Testis (tissue), 3 donors: Measurements from ENCODE around the gene CA6. TPM values are rescaled to one million over a fixed set of nuclear protein-coding genes. Genes with fewer than 3 reads are reported as not detected.

Experiments
- DNase-seq: peaks from one replicate; pipeline ENCODE4 v3.0.0-alpha.2; 2019
- H3K27ac ChIP-seq, 2 donors: fragments of 200-600 bp; sonication (generic); one replicate each; pipeline ENCODE4 v1.5.1; 2019
- H3K27me3 ChIP-seq: fragments of 200-600 bp; sonication (generic); one replicate; pipeline ENCODE4 v1.5.1; 2019
- H3K36me3 ChIP-seq: fragments of 200-600 bp; sonication (generic); one replicate; pipeline ENCODE4 v1.5.1; 2017; ENCODE audit warnings: low read depth; ENCODE audit errors: missing control alignments
- H3K4me1 ChIP-seq: fragments of 200-600 bp; sonication (generic); one replicate; pipeline ENCODE4 v1.5.1; 2019
- H3K4me3 ChIP-seq, 2 donors: fragments of 200-600 bp; sonication (generic); one replicate each; pipeline ENCODE4 v1.5.1; 2017 to 2019
- H3K9me3 ChIP-seq: fragments of 200-600 bp; sonication (generic); one replicate; pipeline ENCODE4 v1.5.1; 2017
- CTCF ChIP-seq, 3 experiments: fragments of 450-650 bp in 2 of 3; fragments of 200-600 bp in 1 of 3; sonication (generic) in 1 of 3; IDR thresholded peaks; one replicate each; pipeline ENCODE4 v1.5.1; 2016 to 2019; ENCODE audit warnings: antibody characterized with exemption in 3 of 3, mild to moderate bottlenecking in 2 of 3, moderate library complexity in 1 of 3
- POLR2A ChIP-seq: fragments of 450-650 bp; IDR thresholded peaks from one replicate; pipeline ENCODE4 v1.6.1; 2017; ENCODE audit warnings: antibody characterized with exemption, mild to moderate bottlenecking, moderate library complexity
- WGBS, 2 donors: methylation state at CpG; one replicate each; pipeline ENCODE4 v1.1.5; 2018; 5-methylcytosine and 5-hydroxymethylcytosine counted together
- intact Hi-C: fragments of 100-400 bp; cut with DNase I; formaldehyde crosslinking; loops from one replicate; pipeline ENCODE4 v1.15.1; 2023; ENCODE audit warnings: low total_unique reads
- polyA plus RNA-seq: library from polyadenylated mRNA; stranded (reverse); fragments of 350-450 nt; fragmentation: Illumina TruSeq; extraction: RNeasy Lipid Tissue Mini Kit (QIAGEN cat#74804); gene quantifications from one replicate; pipeline ENCODE4 v1.2.3, GENCODE V29; 2014; ENCODE audit warnings: low read depth, low replicate concordance; ENCODE audit not compliant: insufficient read depth
- total RNA-seq, 2 donors: library from RNA; depleted of rRNA; stranded (reverse); fragments of >200 nt; gene quantifications; one replicate each; pipeline ENCODE4 v1.2.3, GENCODE V29; 2016

CA6 gene
- total and polyA plus RNA-seq, 3 donors from 2014 or later, result 0.68 TPM; not detected in 2

- Histone ChIP-seq H3K9me3 (no peaks in the 10 kb centered on the region), H3K4me1 (no peaks in the 10 kb centered on the region), H3K27me3 (no peaks in the 10 kb centered on the region), H3K4me3 (no peak overlapping the region), H3K27ac (no peak overlapping the region), H3K36me3 (no peaks in the 10 kb centered on the region)
- intact Hi-C loops, result no loop called here
- WGBS, 2 donors, result 87 to 92% methylated on average over 15 to 17 of the region's 17 CpGs
- TF ChIP-seq POLR2A (no peak), CTCF (IDR thresholded peaks at IDR 0.05) (no peak)
- no peak for DNase-seq
Measured at GRCh38 chr1:8956461-8957349, 11.0 kb downstream of the CA6 start.

- intact Hi-C loops, result no loop called here
- DNase-seq, result peak; percentile 50
- no peaks in the 10 kb centered on the region for H3K9me3 ChIP-seq
- H3K36me3 ChIP-seq, result no peaks in the 10 kb centered on the region
- WGBS, 2 donors, result 68 to 72% methylated on average over 13 of the region's 13 CpGs
- no peak overlapping the region for H3K4me3 ChIP-seq
- no peaks in the 10 kb centered on the region for H3K4me1 ChIP-seq
- H3K27me3 ChIP-seq, result no peaks in the 10 kb centered on the region
- H3K27ac ChIP-seq, result no peak overlapping the region
- TF ChIP-seq CTCF (IDR thresholded peaks at IDR 0.05) (peak in 1 of 3 experiments; percentile 16), POLR2A (no peak)
Measured at GRCh38 chr1:8962812-8963530, 17.3 kb downstream of the CA6 start.

- H3K27ac ChIP-seq, result no peak overlapping the region
- no peak overlapping the region for H3K4me3 ChIP-seq
- H3K9me3 ChIP-seq, result no peaks in the 10 kb centered on the region
- no peaks in the 10 kb centered on the region for H3K36me3 ChIP-seq
- 63 to 72% methylated on average over 8 of the region's 8 CpGs for WGBS, 2 donors
- no peaks in the 10 kb centered on the region for H3K27me3 ChIP-seq
- TF ChIP-seq CTCF (IDR thresholded peaks at IDR 0.05), result no peak
- TF ChIP-seq POLR2A, result no peak
- H3K4me1 ChIP-seq, result no peaks in the 10 kb centered on the region
- DNase-seq, result no peak
- intact Hi-C loops, result no loop called here
Measured at GRCh38 chr1:8963963-8964362, 18.3 kb downstream of the CA6 start.

- H3K4me1 ChIP-seq, result no peaks in the 10 kb centered on the region
- H3K27ac ChIP-seq, result no peak overlapping the region
- H3K9me3 ChIP-seq, result no peaks in the 10 kb centered on the region
- no peaks in the 10 kb centered on the region for H3K27me3 ChIP-seq
- no peak overlapping the region for H3K4me3 ChIP-seq
- no peaks in the 10 kb centered on the region for H3K36me3 ChIP-seq
- WGBS, 2 donors, result 78 to 82% methylated on average over 16 of the region's 16 CpGs
- intact Hi-C loops, result no loop called here
- TF ChIP-seq POLR2A (no peak), CTCF (IDR thresholded peaks at IDR 0.05) (no peak)
- DNase-seq, result no peak
Measured at GRCh38 chr1:8965121-8965820, 19.6 kb downstream of the CA6 start.
